Kasumi-1 (cell line): ENCODE data around the gene CNNM4.
A peak's percentile ranks its signal among the peaks of the same experiment; 100 is the strongest.
"Not testable (repeated sequence)": the region's sequence is repeated elsewhere in the genome, so short reads cannot be mapped to it uniquely, and the experiment has no call there.

ENCODE experiments used
- DNase-seq, 2 experiments: peaks; one replicate each; lab custom pipeline; 2025; lab: John Stamatoyannopoulos, UW

CNNM4 gene

GRCh38 chr2:96792772-96793749 is 32.4 kb downstream of the CNNM4 start:
- DNase-seq: no peak

GRCh38 chr2:96795076-96795475 is 34.4 kb downstream of the CNNM4 start:
- no peak for DNase-seq

GRCh38 chr2:96796497-96796896 is 35.8 kb downstream of the CNNM4 start:
- DNase-seq: not testable (repeated sequence)

GRCh38 chr2:96797066-96797625 is 36.4 kb downstream of the CNNM4 start:
- no peak for DNase-seq

- DNase-seq: no peak
Measured at GRCh38 chr2:96798733-96799622, 38.3 kb downstream of the CNNM4 start.

- no peak for DNase-seq
Measured at GRCh38 chr2:96799623-96799935, 38.9 kb downstream of the CNNM4 start.

GRCh38 chr2:96800061-96801004 is 39.6 kb downstream of the CNNM4 start:
- peak in 1 of 2 experiments; percentile 14 for DNase-seq

- DNase-seq: peak; percentile 43 to 46
Measured at GRCh38 chr2:96801005-96801785, 40.5 kb downstream of the CNNM4 start.

- DNase-seq: no peak
Measured at GRCh38 chr2:96801786-96802595, 41.3 kb downstream of the CNNM4 start.

- no peak for DNase-seq
Measured at GRCh38 chr2:96802721-96803120, 42.0 kb downstream of the CNNM4 start.

- no peak for DNase-seq
Measured at GRCh38 chr2:96804986-96805385, 44.3 kb downstream of the CNNM4 start.

GRCh38 chr2:96805946-96806345 is 45.2 kb downstream of the CNNM4 start:
- not testable (repeated sequence) for DNase-seq

GRCh38 chr2:96806468-96807126 is 45.9 kb downstream of the CNNM4 start:
- no peak for DNase-seq

- DNase-seq: no peak
Measured at GRCh38 chr2:96807127-96807471, 46.4 kb downstream of the CNNM4 start.

- no peak for DNase-seq
Measured at GRCh38 chr2:96808176-96808837, 47.6 kb downstream of the CNNM4 start.

GRCh38 chr2:96809216-96809882 is 48.6 kb downstream of the CNNM4 start:
- DNase-seq: no peak

GRCh38 chr2:96809951-96810782 is 49.5 kb downstream of the CNNM4 start:
- no peak for DNase-seq
